Tibial nerve (tissue), 3 donors: Measurements from ENCODE around the gene DPF1.

ENCODE experiments used
- POLR2A ChIP-seq, 2 donors: fragments of 450-650 bp; IDR thresholded peaks; one replicate each; pipeline ENCODE4 v1.6.1; 2017; ENCODE audit warnings: antibody characterized with exemption in 2 of 2, mild to moderate bottlenecking in 2 of 2, moderate library complexity in 2 of 2
- TF ChIP-seq, protein P1 (sequence below), 5 experiments: fragments of 200-600 bp in 3 of 5; fragments of 450-650 bp in 2 of 5; sonication (generic) in 3 of 5; IDR thresholded peaks; one replicate each; pipeline ENCODE4 v1.5.1; 2016 to 2019; ENCODE audit warnings: antibody characterized with exemption in 5 of 5, mild to moderate bottlenecking in 3 of 5, moderate library complexity in 2 of 5

DNA sequence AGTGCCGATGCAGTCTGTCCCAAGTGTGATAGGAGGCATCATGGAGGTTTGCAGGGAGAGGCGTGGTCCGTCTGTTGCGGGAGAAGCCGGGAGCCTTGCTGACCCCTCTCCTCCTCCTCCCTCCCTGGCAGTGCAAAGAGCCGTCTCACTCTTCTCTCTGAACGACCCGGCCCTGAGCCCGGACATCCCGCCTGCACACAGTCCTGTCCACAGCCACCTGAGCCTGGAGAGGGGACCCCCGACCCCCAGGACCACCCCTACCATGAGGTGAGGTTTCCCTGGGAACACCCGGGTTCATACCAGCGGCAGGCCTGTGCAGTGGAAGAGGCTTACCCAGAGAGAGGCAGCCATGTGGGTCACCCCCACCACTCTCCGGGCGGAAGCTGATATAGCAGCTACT, 22.3 kb downstream of the DPF1 start:
- TF ChIP-seq POLR2A (IDR thresholded peaks at IDR 0.05): no peak
- TF ChIP-seq, protein P1, sequence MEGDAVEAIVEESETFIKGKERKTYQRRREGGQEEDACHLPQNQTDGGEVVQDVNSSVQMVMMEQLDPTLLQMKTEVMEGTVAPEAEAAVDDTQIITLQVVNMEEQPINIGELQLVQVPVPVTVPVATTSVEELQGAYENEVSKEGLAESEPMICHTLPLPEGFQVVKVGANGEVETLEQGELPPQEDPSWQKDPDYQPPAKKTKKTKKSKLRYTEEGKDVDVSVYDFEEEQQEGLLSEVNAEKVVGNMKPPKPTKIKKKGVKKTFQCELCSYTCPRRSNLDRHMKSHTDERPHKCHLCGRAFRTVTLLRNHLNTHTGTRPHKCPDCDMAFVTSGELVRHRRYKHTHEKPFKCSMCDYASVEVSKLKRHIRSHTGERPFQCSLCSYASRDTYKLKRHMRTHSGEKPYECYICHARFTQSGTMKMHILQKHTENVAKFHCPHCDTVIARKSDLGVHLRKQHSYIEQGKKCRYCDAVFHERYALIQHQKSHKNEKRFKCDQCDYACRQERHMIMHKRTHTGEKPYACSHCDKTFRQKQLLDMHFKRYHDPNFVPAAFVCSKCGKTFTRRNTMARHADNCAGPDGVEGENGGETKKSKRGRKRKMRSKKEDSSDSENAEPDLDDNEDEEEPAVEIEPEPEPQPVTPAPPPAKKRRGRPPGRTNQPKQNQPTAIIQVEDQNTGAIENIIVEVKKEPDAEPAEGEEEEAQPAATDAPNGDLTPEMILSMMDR (IDR thresholded peaks at IDR 0.05): no peak
